Gastrocnemius medialis (tissue), 4 donors: ENCODE data around the gene AFF3.

ENCODE experiments used
- CTCF ChIP-seq, 5 experiments: fragments of 450-650 bp in 3 of 5; fragments of 200-600 bp in 2 of 5; sonication (generic) in 2 of 5; IDR thresholded peaks in 4 of 5; conservative IDR thresholded peaks in 1 of 5; 1 replicate in 4 of 5; 2 replicates in 1 of 5; pipeline ENCODE4 v1.5.1; 2016 to 2019; ENCODE audit warnings: antibody characterized with exemption in 5 of 5, mild to moderate bottlenecking in 3 of 5, moderate library complexity in 3 of 5
- POLR2A ChIP-seq, 2 donors: fragments of 450-650 bp; IDR thresholded peaks; one replicate each; pipeline ENCODE4 v1.6.1; 2017; ENCODE audit warnings: antibody characterized with exemption in 2 of 2, mild to moderate bottlenecking in 2 of 2, moderate library complexity in 2 of 2

GRCh38 chr2:99670768-99671734, 471.3 kb downstream of the AFF3 start:
- TF ChIP-seq CTCF (IDR thresholded peaks at IDR 0.05 in 4 of 5, conservative IDR thresholded peaks at IDR 0.05 in 1 of 5): no peak
- TF ChIP-seq POLR2A (IDR thresholded peaks at IDR 0.05): no peak
